Measurements from ENCODE around the gene CFAP20DC. TPM values are rescaled to one million over a fixed set of nuclear protein-coding genes. Genes with fewer than 3 reads are reported as not detected.

The CFAP20DC gene
- total RNA-seq, 1 donor from 2014 or later, result 5.4 TPM

GRCh38 chr3:58749948-58750347 is 299.9 kb downstream of the CFAP20DC start:
- H3K27me3 ChIP-seq, result no peaks in the 10 kb centered on the region
- no peaks in the 10 kb centered on the region for H3K4me1 ChIP-seq
- no peak overlapping the region for H3K27ac ChIP-seq
- DNase-seq (ENCODE audit: extremely low spot score in 2 of 2), result no peak
- H3K4me3 ChIP-seq, result no peak overlapping the region
- no peak for TF ChIP-seq POLR2AphosphoS5 (IDR thresholded peaks at IDR 0.05; ENCODE audit: insufficient read depth in 1 of 2, low read depth in 1 of 2)
- no peak for TF ChIP-seq POLR2A (IDR thresholded peaks at IDR 0.05)
- TF ChIP-seq CTCF (IDR thresholded peaks at IDR 0.05), result no peak
- no peaks in the 10 kb centered on the region for H3K9me3 ChIP-seq
- no peaks in the 10 kb centered on the region for H3K36me3 ChIP-seq
- intact Hi-C loops (cut with DNase I), result no loop called here

GRCh38 chr3:58748024-58748423 is 301.8 kb downstream of the CFAP20DC start:
- H3K27ac ChIP-seq, result no peak overlapping the region
- TF ChIP-seq POLR2AphosphoS5 (IDR thresholded peaks at IDR 0.05; ENCODE audit: insufficient read depth in 1 of 2, low read depth in 1 of 2), result no peak
- no peak for TF ChIP-seq POLR2A (IDR thresholded peaks at IDR 0.05)
- intact Hi-C loops (cut with DNase I), result no loop called here
- H3K4me3 ChIP-seq, result no peak overlapping the region
- DNase-seq (ENCODE audit: extremely low spot score in 2 of 2), result no peak
- no peaks in the 10 kb centered on the region for H3K9me3 ChIP-seq
- H3K27me3 ChIP-seq, result no peaks in the 10 kb centered on the region
- H3K4me1 ChIP-seq, result no peaks in the 10 kb centered on the region
- no peaks in the 10 kb centered on the region for H3K36me3 ChIP-seq

- H3K9me3 ChIP-seq, result no peaks in the 10 kb centered on the region
- H3K27me3 ChIP-seq, result no peaks in the 10 kb centered on the region
- intact Hi-C loops (cut with DNase I), result no loop called here
- DNase-seq (ENCODE audit: extremely low spot score in 2 of 2), result no peak
- H3K4me1 ChIP-seq, result no peaks in the 10 kb centered on the region
- TF ChIP-seq POLR2AphosphoS5 (IDR thresholded peaks at IDR 0.05; ENCODE audit: insufficient read depth in 1 of 2, low read depth in 1 of 2), result no peak
- TF ChIP-seq CTCF (IDR thresholded peaks at IDR 0.05), result no peak
- TF ChIP-seq POLR2A (IDR thresholded peaks at IDR 0.05), result no peak
- no peak overlapping the region for H3K27ac ChIP-seq
- no peak overlapping the region for H3K4me3 ChIP-seq
- H3K36me3 ChIP-seq, result no peaks in the 10 kb centered on the region
Measured at GRCh38 chr3:58746758-58747157, 303.1 kb downstream of the CFAP20DC start.

- Histone ChIP-seq H3K4me3 (no peak overlapping the region), H3K27me3 (no peaks in the 10 kb centered on the region), H3K4me1 (no peaks in the 10 kb centered on the region), H3K27ac (no peak overlapping the region), H3K9me3 (no peaks in the 10 kb centered on the region), H3K36me3 (no peaks in the 10 kb centered on the region)
- intact Hi-C loops (cut with DNase I), result no loop called here
- TF ChIP-seq POLR2A (IDR thresholded peaks at IDR 0.05), result no peak
- TF ChIP-seq CTCF (IDR thresholded peaks at IDR 0.05), result no peak
- no peak for DNase-seq (ENCODE audit: extremely low spot score in 2 of 2)
Measured at GRCh38 chr3:58743296-58743695, 306.5 kb downstream of the CFAP20DC start.

GRCh38 chr3:58742239-58742638 is 307.6 kb downstream of the CFAP20DC start:
- no peak overlapping the region for H3K27ac ChIP-seq
- no peaks in the 10 kb centered on the region for H3K36me3 ChIP-seq
- TF ChIP-seq POLR2AphosphoS5 (IDR thresholded peaks at IDR 0.05; ENCODE audit: insufficient read depth in 1 of 2, low read depth in 1 of 2) (no peak), CTCF (IDR thresholded peaks at IDR 0.05) (no peak), POLR2A (IDR thresholded peaks at IDR 0.05) (no peak)
- H3K4me1 ChIP-seq, result no peaks in the 10 kb centered on the region
- H3K4me3 ChIP-seq, result no peak overlapping the region
- no peak for DNase-seq (ENCODE audit: extremely low spot score in 2 of 2)
- H3K9me3 ChIP-seq, result no peaks in the 10 kb centered on the region
- H3K27me3 ChIP-seq, result no peaks in the 10 kb centered on the region
- intact Hi-C loops (cut with DNase I), result no loop called here

- Histone ChIP-seq H3K4me1 (no peaks in the 10 kb centered on the region), H3K9me3 (no peaks in the 10 kb centered on the region), H3K36me3 (no peaks in the 10 kb centered on the region), H3K27ac (no peak overlapping the region), H3K27me3 (no peaks in the 10 kb centered on the region), H3K4me3 (no peak overlapping the region)
- intact Hi-C loops (cut with DNase I), result no loop called here
- no peak for DNase-seq (ENCODE audit: extremely low spot score in 2 of 2)
- no peak for TF ChIP-seq POLR2A (IDR thresholded peaks at IDR 0.05)
- TF ChIP-seq CTCF (IDR thresholded peaks at IDR 0.05), result no peak
- no peak for TF ChIP-seq POLR2AphosphoS5 (IDR thresholded peaks at IDR 0.05; ENCODE audit: insufficient read depth in 1 of 2, low read depth in 1 of 2)
Measured at GRCh38 chr3:58737644-58738043, 312.2 kb downstream of the CFAP20DC start.

All from vagina (tissue), 2 donors.